ENCODE data around the gene DYNC1I2.
"Not testable (repeated sequence)": the region's sequence is repeated elsewhere in the genome, so short reads cannot be mapped to it uniquely, and the experiment has no call there.

DYNC1I2 gene

GRCh38 chr2:171774581-171774980, 87.3 kb downstream of the DYNC1I2 start:
- not testable (repeated sequence) for DNase-seq (ENCODE audit: low read depth)

- no peak for DNase-seq (ENCODE audit: low read depth)
Measured at GRCh38 chr2:171778515-171778914, 91.2 kb downstream of the DYNC1I2 start.

GRCh38 chr2:171785450-171785849, 98.2 kb downstream of the DYNC1I2 start:
- DNase-seq (ENCODE audit: low read depth), result no peak

GRCh38 chr2:171787333-171788072, 100.2 kb downstream of the DYNC1I2 start:
- no peak for DNase-seq (ENCODE audit: low read depth)

- DNase-seq (ENCODE audit: low read depth), result no peak
Measured at GRCh38 chr2:171788316-171788993, 101.2 kb downstream of the DYNC1I2 start.

GRCh38 chr2:171789956-171790355, 102.7 kb downstream of the DYNC1I2 start:
- no peak for DNase-seq (ENCODE audit: low read depth)

- DNase-seq (ENCODE audit: low read depth), result no peak
Measured at GRCh38 chr2:171791361-171791760, 104.1 kb downstream of the DYNC1I2 start.

GRCh38 chr2:171792157-171792556, 104.9 kb downstream of the DYNC1I2 start:
- DNase-seq (ENCODE audit: low read depth), result no peak

- no peak for DNase-seq (ENCODE audit: low read depth)
Measured at GRCh38 chr2:171792886-171793580, 105.8 kb downstream of the DYNC1I2 start.

GRCh38 chr2:171793691-171794678, 106.7 kb downstream of the DYNC1I2 start:
- DNase-seq (ENCODE audit: low read depth), result no peak

GRCh38 chr2:171794918-171795317, 107.6 kb downstream of the DYNC1I2 start:
- DNase-seq (ENCODE audit: low read depth), result no peak
